Fibroblast of lung (primary cell): ENCODE data around the gene RIPOR3. TPM values are rescaled to one million over a fixed set of nuclear protein-coding genes. Genes with fewer than 3 reads are reported as not detected.

ENCODE experiments used
- DNase-seq, 2 donors: peaks; one replicate each; pipeline versions ENCODE4 v3.0.0 to v3.0.0-alpha.2; 2010; ENCODE audit warnings: low read depth in 2 of 2
- H2AFZ ChIP-seq: 2 replicates; pipeline ENCODE4 v1.5.1; 2012; ENCODE audit warnings: low read length, control low read depth, inconsistent platforms
- H3K27ac ChIP-seq: 2 replicates; pipeline ENCODE4 v1.5.1; 2011; ENCODE audit warnings: low read length, control low read depth; ENCODE audit not compliant: insufficient read depth
- H3K27me3 ChIP-seq: 2 replicates; pipeline ENCODE4 v1.5.1; 2011; ENCODE audit warnings: mild to moderate bottlenecking, low read length; ENCODE audit not compliant: control insufficient read depth, insufficient read depth
- H3K36me3 ChIP-seq: 2 replicates; pipeline ENCODE4 v1.5.1; 2011; ENCODE audit warnings: low read length; ENCODE audit not compliant: control insufficient read depth, insufficient read depth
- H3K4me1 ChIP-seq: 2 replicates; pipeline ENCODE4 v1.5.1; 2011; ENCODE audit warnings: low read length; ENCODE audit not compliant: control insufficient read depth, insufficient read depth; ENCODE audit errors: extremely low read depth
- H3K4me2 ChIP-seq: 2 replicates; pipeline ENCODE4 v1.5.1; 2011; ENCODE audit warnings: low read length, control low read depth; ENCODE audit not compliant: insufficient read depth; ENCODE audit errors: extremely low read depth
- H3K4me3 ChIP-seq, 4 experiments: fragments of 200-600 bp in 1 of 4; sonication (generic) in 1 of 4; replicated peaks in 1 of 4; 2 replicates each; pipeline ENCODE4 v1.5.1; 2011 to 2016; ENCODE audit warnings: low read length in 4 of 4, low read depth in 3 of 4, mild to moderate bottlenecking in 3 of 4, control low read depth in 2 of 4, inconsistent platforms in 1 of 4, mixed read lengths in 1 of 4; ENCODE audit not compliant: insufficient read depth in 1 of 4; ENCODE audit errors: control extremely low read depth in 1 of 4
- H3K79me2 ChIP-seq: 2 replicates; pipeline ENCODE4 v1.5.1; 2012; ENCODE audit warnings: mild to moderate bottlenecking, low read length, inconsistent platforms; ENCODE audit not compliant: control insufficient read depth, insufficient read depth
- H3K9ac ChIP-seq: 2 replicates; pipeline ENCODE4 v1.5.1; 2011; ENCODE audit warnings: mild to moderate bottlenecking, low read length, control low read depth; ENCODE audit not compliant: insufficient read depth
- H3K9me3 ChIP-seq: 2 replicates; pipeline ENCODE4 v1.5.1; 2012; ENCODE audit warnings: low read depth, low read length; ENCODE audit not compliant: control insufficient read depth, insufficient read depth
- H4K20me1 ChIP-seq: 2 replicates; pipeline ENCODE4 v1.5.1; 2011; ENCODE audit warnings: low read length; ENCODE audit not compliant: control insufficient read depth, insufficient read depth; ENCODE audit errors: extremely low read depth
- CTCF ChIP-seq, 2 donors: IDR thresholded peaks in 1 of 2; conservative IDR thresholded peaks in 1 of 2; 1 replicate in 1 of 2; 2 replicates in 1 of 2; pipeline ENCODE4 v1.5.1; 2011 to 2012; ENCODE audit warnings: low read length in 2 of 2, control low read depth in 1 of 2, inconsistent platforms in 1 of 2, low read depth in 1 of 2, mild to moderate bottlenecking in 1 of 2
- EZH2 ChIP-seq: IDR thresholded peaks from 2 replicates; pipeline ENCODE4 v1.5.1; 2012; ENCODE audit warnings: low read length, control low read depth, mild to moderate bottlenecking; ENCODE audit errors: missing control alignments
- polyA plus RNA-seq, 2 donors: library from polyadenylated mRNA; depleted of rRNA in 1 of 2; stranded (reverse) in 1 of 2; unstranded in 1 of 2; fragments of >200 nt; gene quantifications; 2 replicates each; pipeline ENCODE4 v1.2.1, GENCODE V29; 2011 to 2012; ENCODE audit warnings: missing spikeins in 1 of 2
- total RNA-seq: library from RNA; depleted of rRNA; stranded (reverse); fragments of >200 nt; gene quantifications from 2 replicates; pipeline ENCODE4 v1.2.1, GENCODE V29; 2014

Gene RIPOR3
- total and polyA plus RNA-seq, 2 donors (not counting 1 experiment from before 2014, with no cell fraction given), result 2.0 to 4.1 TPM

GRCh38 chr20:50649590-50649989, 41.8 kb downstream of the RIPOR3 start:
- Histone ChIP-seq H3K36me3 (no peaks in the 10 kb centered on the region), H2AFZ (no peak overlapping the region), H3K79me2 (no peaks in the 10 kb centered on the region), H3K27ac (no peak overlapping the region), H4K20me1 (no peaks in the 10 kb centered on the region), H3K9me3 (no peaks in the 10 kb centered on the region), H3K9ac (no peak overlapping the region), H3K4me1 (peaks cover 13% of the 10 kb centered on the region), H3K4me2 (no peak overlapping the region), H3K4me3 (no peak overlapping the region), H3K27me3 (no peaks in the 10 kb centered on the region)
- TF ChIP-seq EZH2, result no peak
- no peak for TF ChIP-seq CTCF (conservative IDR thresholded peaks at IDR 0.05 in 1 of 2, IDR thresholded peaks at IDR 0.05 in 1 of 2; ENCODE audit: low read depth in 1 of 2, low read length in 2 of 2)
- no peak for DNase-seq

GRCh38 chr20:50648651-50649050, 42.7 kb downstream of the RIPOR3 start:
- Histone ChIP-seq H2AFZ (no peak overlapping the region), H3K27me3 (no peaks in the 10 kb centered on the region), H3K4me3 (no peak overlapping the region), H4K20me1 (no peaks in the 10 kb centered on the region), H3K27ac (no peak overlapping the region), H3K79me2 (no peaks in the 10 kb centered on the region), H3K36me3 (no peaks in the 10 kb centered on the region), H3K4me1 (peaks cover 13% of the 10 kb centered on the region), H3K9me3 (no peaks in the 10 kb centered on the region), H3K9ac (no peak overlapping the region), H3K4me2 (no peak overlapping the region)
- no peak for TF ChIP-seq EZH2
- no peak for TF ChIP-seq CTCF (conservative IDR thresholded peaks at IDR 0.05 in 1 of 2, IDR thresholded peaks at IDR 0.05 in 1 of 2; ENCODE audit: low read depth in 1 of 2, low read length in 2 of 2)
- no peak for DNase-seq

- H3K9me3 ChIP-seq, result no peaks in the 10 kb centered on the region
- no peaks in the 10 kb centered on the region for H3K79me2 ChIP-seq
- no peaks in the 10 kb centered on the region for H3K36me3 ChIP-seq
- H3K27ac ChIP-seq, result peak overlapping the region; percentile 85
- H2AFZ ChIP-seq, result no peak overlapping the region
- peak overlapping the region; percentile 27 for H3K4me2 ChIP-seq
- peaks cover 15% of the 10 kb centered on the region for H3K4me1 ChIP-seq
- peak overlapping the region; percentile 31 for H3K9ac ChIP-seq
- no peak overlapping the region for H3K4me3 ChIP-seq
- TF ChIP-seq CTCF (conservative IDR thresholded peaks at IDR 0.05 in 1 of 2, IDR thresholded peaks at IDR 0.05 in 1 of 2; ENCODE audit: low read depth in 1 of 2, low read length in 2 of 2) (peak; percentile 38 to 49), EZH2 (no peak)
- peak; percentile 40 to 88 for DNase-seq
- no peaks in the 10 kb centered on the region for H3K27me3 ChIP-seq
- no peaks in the 10 kb centered on the region for H4K20me1 ChIP-seq
These were observed 44.8 kb downstream of the RIPOR3 start for GRCh38 chr20:50646483-50646996.
